ENCODE results near the gene IFNLR1.
A peak's percentile ranks its signal among the peaks of the same experiment; 100 is the strongest.

The IFNLR1 gene

GRCh38 chr1:24206083-24206464 lies 19.0 kb upstream of the IFNLR1 start:
- H3K27me3 ChIP-seq (replicated peaks in 2 of 5; ENCODE audit: control insufficient read depth in 4 of 5, insufficient read depth in 5 of 5, low read length in 4 of 5), result peaks cover 0 to 4% (median 0%) of the 10 kb centered on the region in 5 experiments
- POLR2A ChIA-PET, result no interaction called here
- H3K27ac ChIP-seq (ENCODE audit: insufficient read depth in 1 of 2, low read depth in 1 of 2, low read length in 2 of 2, poor library complexity in 1 of 2, severe bottlenecking in 2 of 2), result no peak overlapping the region
- CTCF ChIA-PET, result interaction anchor here (1.6 to 4.3 kb wide), 3 partner anchors 61 to 186 kb away, joined by 4 to 38 read pairs (median 5); no protein-coding TSS in a partner anchor
- H3K9me3 ChIP-seq (ENCODE audit: control extremely low read depth in 1 of 5, control insufficient read depth in 4 of 5, insufficient read depth in 2 of 5, low read depth in 1 of 5, low read length in 4 of 5), result no peaks in the 10 kb centered on the region
- H3K4me3 ChIP-seq (ENCODE audit: control insufficient read depth in 1 of 7, extremely low read depth in 1 of 7, insufficient read depth in 4 of 7, low read depth in 2 of 7, low read length in 6 of 7), result no peak overlapping the region
- DNase-seq, result no peak
- no peaks in the 10 kb centered on the region for H3K36me3 ChIP-seq (ENCODE audit: control insufficient read depth in 4 of 4, insufficient read depth in 4 of 4, low read length in 3 of 4)
- 84% methylated on average over 7 of the region's 12 CpGs for WGBS (ENCODE audit: insufficient coverage)
- no peaks in the 10 kb centered on the region for H3K4me1 ChIP-seq (ENCODE audit: control extremely low read depth in 1 of 4, control insufficient read depth in 4 of 4, insufficient read depth in 4 of 4, low read length in 3 of 4)

- Histone ChIP-seq H3K9me3 (ENCODE audit: control extremely low read depth in 1 of 5, control insufficient read depth in 4 of 5, insufficient read depth in 2 of 5, low read depth in 1 of 5, low read length in 4 of 5) (no peaks in the 10 kb centered on the region), H3K4me1 (ENCODE audit: control extremely low read depth in 1 of 4, control insufficient read depth in 4 of 4, insufficient read depth in 4 of 4, low read length in 3 of 4) (no peaks in the 10 kb centered on the region), H3K36me3 (ENCODE audit: control insufficient read depth in 4 of 4, insufficient read depth in 4 of 4, low read length in 3 of 4) (no peaks in the 10 kb centered on the region), H3K4me3 (ENCODE audit: control insufficient read depth in 1 of 7, extremely low read depth in 1 of 7, insufficient read depth in 4 of 7, low read depth in 2 of 7, low read length in 6 of 7) (no peak overlapping the region), H3K27ac (ENCODE audit: insufficient read depth in 1 of 2, low read depth in 1 of 2, low read length in 2 of 2, poor library complexity in 1 of 2, severe bottlenecking in 2 of 2) (no peak overlapping the region), H3K27me3 (replicated peaks in 2 of 5; ENCODE audit: control insufficient read depth in 4 of 5, insufficient read depth in 5 of 5, low read length in 4 of 5) (peaks cover 0 to 4% (median 0%) of the 10 kb centered on the region in 5 experiments)
- ChIA-PET POLR2A (interaction anchor here (0.6 kb wide), 1 partner anchor 169 kb away, joined by 3 read pairs; no protein-coding TSS in a partner anchor), CTCF (interaction anchor here (1.6 to 4.3 kb wide), 3 partner anchors 62 to 186 kb away, joined by 4 to 38 read pairs (median 5); no protein-coding TSS in a partner anchor)
- DNase-seq, result no peak
- 76% methylated on average over 7 of the region's 8 CpGs for WGBS (ENCODE audit: insufficient coverage)
These were observed 18.4 kb upstream of the IFNLR1 start for GRCh38 chr1:24205345-24206082.

GRCh38 chr1:24204116-24204515 lies 17.0 kb upstream of the IFNLR1 start:
- Histone ChIP-seq H3K36me3 (ENCODE audit: control insufficient read depth in 4 of 4, insufficient read depth in 4 of 4, low read length in 3 of 4) (no peaks in the 10 kb centered on the region), H3K9me3 (ENCODE audit: control extremely low read depth in 1 of 5, control insufficient read depth in 4 of 5, insufficient read depth in 2 of 5, low read depth in 1 of 5, low read length in 4 of 5) (no peaks in the 10 kb centered on the region), H3K27ac (ENCODE audit: insufficient read depth in 1 of 2, low read depth in 1 of 2, low read length in 2 of 2, poor library complexity in 1 of 2, severe bottlenecking in 2 of 2) (no peak overlapping the region), H3K4me3 (ENCODE audit: control insufficient read depth in 1 of 7, extremely low read depth in 1 of 7, insufficient read depth in 4 of 7, low read depth in 2 of 7, low read length in 6 of 7) (no peak overlapping the region), H3K4me1 (ENCODE audit: control extremely low read depth in 1 of 4, control insufficient read depth in 4 of 4, insufficient read depth in 4 of 4, low read length in 3 of 4) (peaks cover 0 to 3% (median 0%) of the 10 kb centered on the region in 4 experiments), H3K27me3 (replicated peaks in 2 of 5; ENCODE audit: control insufficient read depth in 4 of 5, insufficient read depth in 5 of 5, low read length in 4 of 5) (peaks cover 0 to 4% (median 0%) of the 10 kb centered on the region in 5 experiments)
- no peak for DNase-seq
- 96% methylated on average over 4 of the region's 8 CpGs for WGBS (ENCODE audit: insufficient coverage)
- CTCF ChIA-PET, result interaction anchor here (0.8 to 4.3 kb wide), 5 partner anchors 10 to 192 kb away, joined by 3 to 38 read pairs (median 4); no protein-coding TSS in a partner anchor
- POLR2A ChIA-PET, result no interaction called here

GRCh38 chr1:24203404-24203803 lies 16.3 kb upstream of the IFNLR1 start:
- CTCF ChIA-PET, result interaction anchor here (0.8 to 4.3 kb wide), 4 partner anchors 34 to 193 kb away, joined by 3 to 38 read pairs (median 6); no protein-coding TSS in a partner anchor
- POLR2A ChIA-PET, result no interaction called here
- Histone ChIP-seq H3K4me1 (ENCODE audit: control extremely low read depth in 1 of 4, control insufficient read depth in 4 of 4, insufficient read depth in 4 of 4, low read length in 3 of 4) (peaks cover 0 to 3% (median 0%) of the 10 kb centered on the region in 4 experiments), H3K36me3 (ENCODE audit: control insufficient read depth in 4 of 4, insufficient read depth in 4 of 4, low read length in 3 of 4) (no peaks in the 10 kb centered on the region), H3K27me3 (replicated peaks in 2 of 5; ENCODE audit: control insufficient read depth in 4 of 5, insufficient read depth in 5 of 5, low read length in 4 of 5) (peaks cover 0 to 4% (median 0%) of the 10 kb centered on the region in 5 experiments), H3K27ac (ENCODE audit: insufficient read depth in 1 of 2, low read depth in 1 of 2, low read length in 2 of 2, poor library complexity in 1 of 2, severe bottlenecking in 2 of 2) (no peak overlapping the region), H3K4me3 (ENCODE audit: control insufficient read depth in 1 of 7, extremely low read depth in 1 of 7, insufficient read depth in 4 of 7, low read depth in 2 of 7, low read length in 6 of 7) (no peak overlapping the region), H3K9me3 (ENCODE audit: control extremely low read depth in 1 of 5, control insufficient read depth in 4 of 5, insufficient read depth in 2 of 5, low read depth in 1 of 5, low read length in 4 of 5) (no peaks in the 10 kb centered on the region)
- DNase-seq, result no peak
- 90% methylated on average over 7 of the region's 10 CpGs for WGBS (ENCODE audit: insufficient coverage)

GRCh38 chr1:24202987-24203386 lies 15.9 kb upstream of the IFNLR1 start:
- no peak overlapping the region for H3K4me3 ChIP-seq (ENCODE audit: control insufficient read depth in 1 of 7, extremely low read depth in 1 of 7, insufficient read depth in 4 of 7, low read depth in 2 of 7, low read length in 6 of 7)
- POLR2A ChIA-PET, result no interaction called here
- peaks cover 0 to 4% (median 0%) of the 10 kb centered on the region in 5 experiments for H3K27me3 ChIP-seq (replicated peaks in 2 of 5; ENCODE audit: control insufficient read depth in 4 of 5, insufficient read depth in 5 of 5, low read length in 4 of 5)
- no peaks in the 10 kb centered on the region for H3K36me3 ChIP-seq (ENCODE audit: control insufficient read depth in 4 of 4, insufficient read depth in 4 of 4, low read length in 3 of 4)
- no peak overlapping the region for H3K27ac ChIP-seq (ENCODE audit: insufficient read depth in 1 of 2, low read depth in 1 of 2, low read length in 2 of 2, poor library complexity in 1 of 2, severe bottlenecking in 2 of 2)
- no peak for DNase-seq
- no peaks in the 10 kb centered on the region for H3K9me3 ChIP-seq (ENCODE audit: control extremely low read depth in 1 of 5, control insufficient read depth in 4 of 5, insufficient read depth in 2 of 5, low read depth in 1 of 5, low read length in 4 of 5)
- H3K4me1 ChIP-seq (ENCODE audit: control extremely low read depth in 1 of 4, control insufficient read depth in 4 of 4, insufficient read depth in 4 of 4, low read length in 3 of 4), result peaks cover 0 to 3% (median 0%) of the 10 kb centered on the region in 4 experiments
- WGBS (ENCODE audit: insufficient coverage), result 98% methylated on average over 4 of the region's 4 CpGs
- CTCF ChIA-PET, result interaction anchor here (1.0 to 7.6 kb wide), 4 partner anchors 189 to 324 kb away, joined by 3 to 244 read pairs (median 20); no protein-coding TSS in a partner anchor

- POLR2A ChIA-PET, result no interaction called here
- WGBS (ENCODE audit: insufficient coverage), result 97% methylated on average over 7 of the region's 9 CpGs
These were observed 15.5 kb upstream of the IFNLR1 start for GRCh38 chr1:24202556-24202955.

GRCh38 chr1:24201941-24202440 lies 14.9 kb upstream of the IFNLR1 start:
- Histone ChIP-seq H3K27ac (ENCODE audit: insufficient read depth in 1 of 2, low read depth in 1 of 2, low read length in 2 of 2, poor library complexity in 1 of 2, severe bottlenecking in 2 of 2) (no peak overlapping the region), H3K36me3 (ENCODE audit: control insufficient read depth in 4 of 4, insufficient read depth in 4 of 4, low read length in 3 of 4) (no peaks in the 10 kb centered on the region), H3K4me3 (ENCODE audit: control insufficient read depth in 1 of 7, extremely low read depth in 1 of 7, insufficient read depth in 4 of 7, low read depth in 2 of 7, low read length in 6 of 7) (no peak overlapping the region), H3K9me3 (ENCODE audit: control extremely low read depth in 1 of 5, control insufficient read depth in 4 of 5, insufficient read depth in 2 of 5, low read depth in 1 of 5, low read length in 4 of 5) (no peaks in the 10 kb centered on the region), H3K27me3 (replicated peaks in 2 of 5; ENCODE audit: control insufficient read depth in 4 of 5, insufficient read depth in 5 of 5, low read length in 4 of 5) (peaks cover 0 to 4% (median 0%) of the 10 kb centered on the region in 5 experiments), H3K4me1 (ENCODE audit: control extremely low read depth in 1 of 4, control insufficient read depth in 4 of 4, insufficient read depth in 4 of 4, low read length in 3 of 4) (peaks cover 0 to 3% (median 0%) of the 10 kb centered on the region in 4 experiments)
- peak; percentile 37 to 55 (median 43) for DNase-seq
- ChIA-PET CTCF (interaction anchor here (0.6 to 7.6 kb wide), 12 partner anchors 9 to 325 kb away, joined by 3 to 244 read pairs (median 4); no protein-coding TSS in a partner anchor), POLR2A (no interaction called here)
- 72% methylated on average over 2 of the region's 5 CpGs for WGBS (ENCODE audit: insufficient coverage)

More at GRCh38 chr1:24202556-24202955, 15.5 kb upstream of the IFNLR1 start:
- peaks cover 0 to 3% (median 0%) of the 10 kb centered on the region in 4 experiments for H3K4me1 ChIP-seq (ENCODE audit: control extremely low read depth in 1 of 4, control insufficient read depth in 4 of 4, insufficient read depth in 4 of 4, low read length in 3 of 4)
- H3K27me3 ChIP-seq (replicated peaks in 2 of 5; ENCODE audit: control insufficient read depth in 4 of 5, insufficient read depth in 5 of 5, low read length in 4 of 5), result peaks cover 0 to 4% (median 0%) of the 10 kb centered on the region in 5 experiments
- no peaks in the 10 kb centered on the region for H3K9me3 ChIP-seq (ENCODE audit: control extremely low read depth in 1 of 5, control insufficient read depth in 4 of 5, insufficient read depth in 2 of 5, low read depth in 1 of 5, low read length in 4 of 5)
- H3K27ac ChIP-seq (ENCODE audit: insufficient read depth in 1 of 2, low read depth in 1 of 2, low read length in 2 of 2, poor library complexity in 1 of 2, severe bottlenecking in 2 of 2), result no peak overlapping the region
- H3K4me3 ChIP-seq (ENCODE audit: control insufficient read depth in 1 of 7, extremely low read depth in 1 of 7, insufficient read depth in 4 of 7, low read depth in 2 of 7, low read length in 6 of 7), result no peak overlapping the region
- H3K36me3 ChIP-seq (ENCODE audit: control insufficient read depth in 4 of 4, insufficient read depth in 4 of 4, low read length in 3 of 4), result no peaks in the 10 kb centered on the region
- no peak for DNase-seq
- CTCF ChIA-PET, result interaction anchor here (0.6 to 7.6 kb wide), 9 partner anchors 8 to 324 kb away, joined by 3 to 244 read pairs (median 5); no protein-coding TSS in a partner anchor
